Ammon's horn (tissue), 1 donor: Measurements from ENCODE around the gene HSD11B1.

Experiments
- DNase-seq: peaks from one replicate; pipeline ENCODE4 v3.0.0-alpha.2; 2016; ENCODE audit warnings: low spot score

Gene HSD11B1

GRCh38 chr1:209755926-209756614 lies 51.4 kb downstream of the HSD11B1 start, which contains the start of gene TRAF3IP3:
TRAF3IP3 (plus strand) TSS chr1:209756053; CDS start chr1:209760040, 3,987 bp downstream.
- DNase-seq = peak; percentile 75

GRCh38 chr1:209756615-209757445 lies 52.2 kb downstream of the HSD11B1 start:
- DNase-seq = peak; percentile 75

GRCh38 chr1:209758400-209758799 lies 53.8 kb downstream of the HSD11B1 start:
- no peak for DNase-seq

- DNase-seq = no peak
Observed at GRCh38 chr1:209759829-209760359, 55.2 kb downstream of the HSD11B1 start.

- no peak for DNase-seq
Observed at GRCh38 chr1:209761011-209761635, 56.5 kb downstream of the HSD11B1 start.

GRCh38 chr1:209766051-209766450 lies 61.4 kb downstream of the HSD11B1 start:
- no peak for DNase-seq

- DNase-seq = no peak
Observed at GRCh38 chr1:209767096-209767495, 62.5 kb downstream of the HSD11B1 start.

GRCh38 chr1:209767706-209768105 lies 63.1 kb downstream of the HSD11B1 start:
- peak; percentile 43 for DNase-seq

- no peak for DNase-seq
Observed at GRCh38 chr1:209768354-209768774, 63.7 kb downstream of the HSD11B1 start.

- peak; percentile 48 for DNase-seq
Observed at GRCh38 chr1:209769171-209769904, 64.7 kb downstream of the HSD11B1 start.

GRCh38 chr1:209769971-209770370 lies 65.3 kb downstream of the HSD11B1 start:
- no peak for DNase-seq

GRCh38 chr1:209770636-209771415 lies 66.2 kb downstream of the HSD11B1 start:
- no peak for DNase-seq

GRCh38 chr1:209772126-209772525 lies 67.5 kb downstream of the HSD11B1 start:
- no peak for DNase-seq

- DNase-seq = no peak
Observed at GRCh38 chr1:209774592-209774991, 69.9 kb downstream of the HSD11B1 start.

- no peak for DNase-seq
Observed at GRCh38 chr1:209775678-209776077, 71.0 kb downstream of the HSD11B1 start.

- no peak for DNase-seq
Observed at GRCh38 chr1:209777587-209777986, 72.9 kb downstream of the HSD11B1 start.

- DNase-seq = no peak
Observed at GRCh38 chr1:209778102-209778501, 73.5 kb downstream of the HSD11B1 start.

- no peak for DNase-seq
Observed at GRCh38 chr1:209780268-209780667, 75.6 kb downstream of the HSD11B1 start.

- no peak for DNase-seq
Observed at GRCh38 chr1:209783386-209783785, 78.7 kb downstream of the HSD11B1 start.
